Sigmoid colon (tissue), 4 donors: Measurements from ENCODE around the gene PHC3.

Source experiments
- POLR2AphosphoS5 ChIP-seq, 4 donors: sonication (generic); formaldehyde crosslinking; IDR thresholded peaks; one replicate each; pipeline ENCODE4 v1.6.1; 2017; ENCODE audit warnings: antibody characterized with exemption in 4 of 4
- TF ChIP-seq, protein P1 (sequence below), 4 experiments: fragments of 450-650 bp in 3 of 4; fragments of 200-600 bp in 1 of 4; IDR thresholded peaks; one replicate each; pipeline ENCODE4 v1.5.1; 2016 to 2019; ENCODE audit warnings: antibody characterized with exemption in 4 of 4, mild to moderate bottlenecking in 3 of 4, moderate library complexity in 2 of 4

DNA sequence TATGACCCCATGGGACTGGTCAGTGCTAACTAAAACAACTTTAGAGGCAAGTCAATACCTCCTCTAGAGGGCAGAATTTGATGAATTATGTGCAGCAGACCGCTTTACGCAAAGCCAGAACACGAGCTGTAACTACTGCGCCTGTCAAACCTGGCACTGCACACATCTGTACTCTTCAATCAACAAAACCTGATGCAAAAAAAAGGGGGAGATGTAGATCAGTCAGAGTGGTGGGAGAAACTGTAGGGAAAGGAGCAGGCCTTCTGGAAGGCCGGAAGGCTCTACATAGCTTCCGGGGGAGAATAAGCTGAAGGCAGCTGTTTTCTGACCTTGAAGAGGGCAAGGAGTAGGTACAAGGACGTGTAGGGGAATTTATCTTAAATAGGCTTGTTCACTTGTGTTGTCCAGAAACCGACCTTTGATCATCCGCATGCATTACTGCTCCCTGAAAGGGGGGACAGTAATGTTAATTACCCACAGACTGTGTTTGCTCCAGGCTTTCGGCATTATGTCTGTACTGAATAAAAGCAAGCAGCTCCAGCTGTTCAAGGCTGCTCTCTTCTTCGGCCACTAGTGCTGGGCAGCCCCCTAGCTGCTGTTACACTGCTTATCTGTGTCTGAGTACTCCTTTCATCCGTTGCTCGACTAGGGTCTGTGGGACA lies 102.8 kb downstream of the PHC3 start:
- TF ChIP-seq, protein P1, sequence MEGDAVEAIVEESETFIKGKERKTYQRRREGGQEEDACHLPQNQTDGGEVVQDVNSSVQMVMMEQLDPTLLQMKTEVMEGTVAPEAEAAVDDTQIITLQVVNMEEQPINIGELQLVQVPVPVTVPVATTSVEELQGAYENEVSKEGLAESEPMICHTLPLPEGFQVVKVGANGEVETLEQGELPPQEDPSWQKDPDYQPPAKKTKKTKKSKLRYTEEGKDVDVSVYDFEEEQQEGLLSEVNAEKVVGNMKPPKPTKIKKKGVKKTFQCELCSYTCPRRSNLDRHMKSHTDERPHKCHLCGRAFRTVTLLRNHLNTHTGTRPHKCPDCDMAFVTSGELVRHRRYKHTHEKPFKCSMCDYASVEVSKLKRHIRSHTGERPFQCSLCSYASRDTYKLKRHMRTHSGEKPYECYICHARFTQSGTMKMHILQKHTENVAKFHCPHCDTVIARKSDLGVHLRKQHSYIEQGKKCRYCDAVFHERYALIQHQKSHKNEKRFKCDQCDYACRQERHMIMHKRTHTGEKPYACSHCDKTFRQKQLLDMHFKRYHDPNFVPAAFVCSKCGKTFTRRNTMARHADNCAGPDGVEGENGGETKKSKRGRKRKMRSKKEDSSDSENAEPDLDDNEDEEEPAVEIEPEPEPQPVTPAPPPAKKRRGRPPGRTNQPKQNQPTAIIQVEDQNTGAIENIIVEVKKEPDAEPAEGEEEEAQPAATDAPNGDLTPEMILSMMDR (IDR thresholded peaks at IDR 0.05): no peak
- TF ChIP-seq POLR2AphosphoS5 (IDR thresholded peaks at IDR 0.05): no peak
